BLaER1 (cell line): ENCODE measurements around the gene TFEC.
"Not testable (repeated sequence)": the region's sequence is repeated elsewhere in the genome, so short reads cannot be mapped to it uniquely, and the experiment has no call there.

ENCODE experiments used
- H3K27ac ChIP-seq: shearing (Covaris generic); formaldehyde crosslinking; 2 replicates; pipeline ENCODE4 v1.8.1; 2022
- H3K27me3 ChIP-seq: shearing (Covaris generic); formaldehyde crosslinking; 2 replicates; pipeline ENCODE4 v1.8.1; 2022
- H3K36me3 ChIP-seq: shearing (Covaris generic); formaldehyde crosslinking; 2 replicates; pipeline ENCODE4 v1.8.1; 2022
- H3K4me1 ChIP-seq: shearing (Covaris generic); formaldehyde crosslinking; 2 replicates; pipeline ENCODE4 v1.8.1; 2022
- H3K4me2 ChIP-seq: shearing (Covaris generic); formaldehyde crosslinking; 2 replicates; pipeline ENCODE4 v1.8.1; 2022
- H3K4me3 ChIP-seq: shearing (Covaris generic); formaldehyde crosslinking; 2 replicates; pipeline ENCODE4 v1.8.1; 2022
- H3K9ac ChIP-seq: shearing (Covaris generic); formaldehyde crosslinking; 2 replicates; pipeline ENCODE4 v1.8.1; 2022
- H3K9me3 ChIP-seq: shearing (Covaris generic); formaldehyde crosslinking; 2 replicates; pipeline ENCODE4 v1.8.1; 2022
- H4K20me1 ChIP-seq: shearing (Covaris generic); formaldehyde crosslinking; 2 replicates; pipeline ENCODE4 v1.8.1; 2022
- Cebpa-rat ChIP-seq: shearing (Covaris generic); IDR thresholded peaks from 2 replicates; pipeline ENCODE4 v1.8.1; 2022

The TFEC gene

DNA sequence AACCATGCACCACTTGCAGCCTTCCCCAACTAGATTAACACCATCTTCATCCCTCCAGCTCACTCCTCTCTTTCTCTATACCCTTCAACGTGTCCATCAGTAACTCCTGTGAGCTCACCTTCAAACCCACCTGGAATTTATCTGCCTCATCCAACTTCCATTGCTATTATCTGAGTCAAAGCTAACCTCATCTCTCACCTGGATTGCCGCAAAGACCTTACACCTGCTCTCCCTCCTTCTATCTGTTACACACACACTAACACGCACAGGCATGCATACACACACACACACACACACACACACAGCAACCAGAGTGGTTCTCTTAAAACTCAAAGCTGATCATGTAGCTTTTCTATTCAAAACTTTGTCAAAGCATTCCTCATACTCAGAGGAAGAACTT lies 3.8 kb upstream of the TFEC start:
- Histone ChIP-seq H3K27me3 (no peaks in the 10 kb centered on the region), H3K36me3 (no peaks in the 10 kb centered on the region), H4K20me1 (no peaks in the 10 kb centered on the region), H3K4me3 (no peak overlapping the region), H3K9me3 (no peaks in the 10 kb centered on the region), H3K9ac (no peak overlapping the region), H3K4me1 (no peaks in the 10 kb centered on the region), H3K27ac (no peak overlapping the region), H3K4me2 (no peak overlapping the region)
- no peak for TF ChIP-seq Cebpa-rat

DNA sequence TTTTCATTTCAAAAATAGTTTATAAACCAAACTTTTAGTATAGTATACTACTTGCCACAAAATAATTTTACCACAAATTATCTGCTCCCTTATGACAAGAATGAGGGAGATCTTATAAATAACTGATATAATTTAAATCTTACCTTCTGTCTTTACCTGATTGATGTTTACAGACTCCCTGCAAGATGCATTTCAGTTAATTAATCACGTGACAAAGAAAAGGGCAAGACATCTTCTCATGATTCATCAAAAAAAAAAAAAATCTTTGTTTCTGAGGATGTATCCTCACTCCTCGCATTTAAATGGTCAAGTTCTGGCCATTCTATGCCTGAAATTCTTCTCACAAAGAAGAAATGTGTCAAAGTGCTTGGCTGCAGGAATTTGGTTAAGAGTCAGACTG lies 2.3 kb upstream of the TFEC start:
- Histone ChIP-seq H3K27ac (no peak overlapping the region), H3K4me2 (no peak overlapping the region), H3K9me3 (no peaks in the 10 kb centered on the region), H3K27me3 (no peaks in the 10 kb centered on the region), H3K9ac (no peak overlapping the region), H3K4me1 (no peaks in the 10 kb centered on the region), H3K4me3 (no peak overlapping the region), H3K36me3 (no peaks in the 10 kb centered on the region), H4K20me1 (no peaks in the 10 kb centered on the region)
- TF ChIP-seq Cebpa-rat: no peak

DNA sequence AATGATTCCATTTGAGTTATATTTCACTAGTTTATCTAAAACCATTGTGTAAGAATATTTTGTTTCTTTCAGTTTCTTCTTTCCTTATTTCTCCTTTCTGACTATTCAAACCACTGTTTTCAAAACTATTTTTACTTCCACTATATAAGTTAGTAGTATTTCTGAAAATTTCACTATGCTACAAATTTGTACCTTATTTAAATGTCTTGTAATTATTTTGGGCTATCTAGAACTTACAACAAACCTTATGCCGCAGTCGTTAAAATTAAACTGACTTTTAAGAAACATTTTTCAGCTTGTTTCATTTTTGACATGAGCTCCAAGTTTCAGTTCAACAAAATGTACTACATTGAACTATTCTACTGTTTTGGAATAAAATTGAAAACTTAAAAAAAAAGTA lies 1.8 kb downstream of the TFEC start:
- Histone ChIP-seq H3K9ac (no peak overlapping the region), H3K36me3 (no peaks in the 10 kb centered on the region), H3K27me3 (no peaks in the 10 kb centered on the region), H3K9me3 (no peaks in the 10 kb centered on the region), H3K4me2 (no peak overlapping the region), H3K4me3 (no peak overlapping the region), H3K27ac (no peak overlapping the region), H4K20me1 (no peaks in the 10 kb centered on the region), H3K4me1 (no peaks in the 10 kb centered on the region)
- no peak for TF ChIP-seq Cebpa-rat

DNA sequence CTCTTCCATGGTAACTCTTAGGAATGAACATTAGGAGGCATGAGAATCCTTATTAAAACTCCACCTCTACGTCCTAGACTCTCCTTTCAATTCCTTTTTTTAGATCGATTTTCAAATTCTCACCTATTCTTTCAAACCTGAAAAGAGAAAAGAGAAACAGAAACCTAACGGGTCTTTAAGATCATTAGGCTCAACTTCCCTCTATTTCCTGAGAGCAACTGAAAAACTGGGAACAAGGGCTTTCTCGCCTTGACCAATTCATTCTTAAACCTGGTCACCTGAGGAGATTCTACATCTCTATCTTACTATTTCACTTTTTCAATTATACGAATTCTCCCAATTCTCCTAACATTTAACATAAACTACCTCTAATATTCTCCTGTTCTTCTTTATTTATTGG lies 2.8 kb downstream of the TFEC start:
- no peak overlapping the region for H3K4me2 ChIP-seq
- H3K4me1 ChIP-seq: no peaks in the 10 kb centered on the region
- no peaks in the 10 kb centered on the region for H3K9me3 ChIP-seq
- no peaks in the 10 kb centered on the region for H3K27me3 ChIP-seq
- H3K9ac ChIP-seq: no peak overlapping the region
- no peak overlapping the region for H3K4me3 ChIP-seq
- H4K20me1 ChIP-seq: no peaks in the 10 kb centered on the region
- H3K36me3 ChIP-seq: no peaks in the 10 kb centered on the region
- H3K27ac ChIP-seq: no peak overlapping the region
- TF ChIP-seq Cebpa-rat: no peak

DNA sequence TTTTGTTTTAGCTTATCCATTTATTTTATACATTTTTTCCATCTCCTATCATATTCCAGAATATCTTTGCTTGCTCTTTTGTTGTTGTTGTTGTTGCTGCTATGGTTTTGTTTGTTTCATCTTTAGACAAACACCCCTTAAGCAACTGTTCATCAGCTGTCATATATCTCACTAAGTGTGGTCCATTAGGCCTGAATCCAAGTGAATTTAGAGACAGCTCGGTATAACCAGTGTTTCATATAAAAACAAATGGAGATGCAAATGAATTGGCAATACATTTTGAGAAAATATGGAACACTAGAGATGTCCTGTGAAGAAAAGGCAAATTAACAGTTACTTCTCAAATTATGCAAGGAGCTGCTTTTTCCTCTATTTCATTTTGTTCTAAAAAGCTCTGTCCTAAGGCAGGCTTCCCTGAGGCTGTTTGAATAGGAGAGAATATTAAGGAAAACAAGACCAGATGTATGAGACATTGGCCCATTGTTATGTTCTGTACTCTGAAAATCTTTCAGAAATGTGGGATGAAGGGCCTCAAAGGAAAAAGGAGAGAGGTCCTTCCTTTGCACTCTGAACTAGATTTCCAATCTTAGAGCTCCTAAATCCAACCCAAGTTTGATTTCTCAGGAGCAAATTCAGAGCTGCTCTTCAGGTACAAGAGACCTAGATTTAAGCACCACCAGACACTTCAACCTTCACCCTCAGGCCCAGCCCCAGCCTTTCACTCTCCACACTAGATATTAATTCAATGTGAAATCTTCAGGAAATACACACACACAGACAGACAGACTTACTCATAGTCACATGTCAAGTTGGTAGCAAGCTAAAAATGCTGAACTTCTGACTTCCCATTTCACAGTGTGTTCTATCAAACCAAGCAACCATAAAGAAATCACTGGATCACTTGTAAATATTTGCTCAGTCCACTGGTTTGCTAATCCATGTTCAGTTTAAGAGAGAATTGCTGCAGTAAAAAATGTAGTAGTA lies 5.4 kb downstream of the TFEC start:
- H3K9ac ChIP-seq: no peak overlapping the region
- no peaks in the 10 kb centered on the region for H3K36me3 ChIP-seq
- H3K4me2 ChIP-seq: no peak overlapping the region
- no peaks in the 10 kb centered on the region for H3K4me1 ChIP-seq
- H3K27me3 ChIP-seq: no peaks in the 10 kb centered on the region
- H3K4me3 ChIP-seq: no peak overlapping the region
- no peaks in the 10 kb centered on the region for H3K9me3 ChIP-seq
- no peaks in the 10 kb centered on the region for H4K20me1 ChIP-seq
- no peak for TF ChIP-seq Cebpa-rat
- no peak overlapping the region for H3K27ac ChIP-seq

DNA sequence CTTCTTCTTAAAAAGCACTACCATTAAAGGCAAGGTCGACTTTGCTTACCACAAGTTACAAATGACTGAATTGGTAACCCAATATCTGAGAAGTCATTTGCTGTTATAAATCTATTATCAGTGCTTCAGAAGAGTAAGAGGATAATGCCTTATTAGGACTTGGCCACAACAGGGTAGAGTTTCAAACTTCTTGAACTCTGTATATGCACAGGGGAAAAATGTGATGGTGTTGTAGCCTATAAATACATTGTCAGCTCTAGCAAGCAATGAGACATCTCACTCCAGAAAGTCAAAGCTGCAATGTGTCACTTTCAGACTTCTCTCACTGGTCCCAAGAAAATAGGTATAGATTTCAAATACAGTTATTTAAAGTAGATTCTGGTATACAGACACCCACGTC lies 9.3 kb downstream of the TFEC start:
- no peak overlapping the region for H3K4me2 ChIP-seq
- TF ChIP-seq Cebpa-rat: no peak
- no peak overlapping the region for H3K4me3 ChIP-seq
- no peaks in the 10 kb centered on the region for H3K9me3 ChIP-seq
- H3K4me1 ChIP-seq: no peaks in the 10 kb centered on the region
- no peaks in the 10 kb centered on the region for H4K20me1 ChIP-seq
- H3K27ac ChIP-seq: no peak overlapping the region
- H3K36me3 ChIP-seq: no peaks in the 10 kb centered on the region
- no peaks in the 10 kb centered on the region for H3K27me3 ChIP-seq
- H3K9ac ChIP-seq: no peak overlapping the region

DNA sequence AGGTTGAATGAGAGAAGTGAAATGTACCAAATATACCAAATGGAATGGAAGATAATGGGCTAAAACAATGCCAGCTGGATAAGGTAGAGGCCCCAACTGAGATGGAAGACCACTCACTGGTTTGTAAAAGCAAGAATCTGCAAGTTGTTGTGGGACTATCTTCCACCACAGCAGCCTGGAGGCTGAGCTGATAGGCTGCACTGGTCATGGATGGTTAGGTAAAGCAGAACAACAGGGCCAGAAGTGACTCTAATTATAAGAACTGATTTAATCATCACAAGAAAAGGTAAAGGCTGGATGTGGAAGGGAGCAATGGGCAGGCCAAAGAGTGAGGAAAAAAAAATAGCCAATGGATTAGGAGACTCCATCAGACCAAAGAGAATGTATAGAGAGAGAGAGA lies 11.8 kb downstream of the TFEC start:
- Histone ChIP-seq H3K36me3 (no peaks in the 10 kb centered on the region), H3K27ac (no peak overlapping the region), H3K4me2 (no peak overlapping the region), H3K27me3 (no peaks in the 10 kb centered on the region), H4K20me1 (no peaks in the 10 kb centered on the region), H3K9ac (no peak overlapping the region), H3K4me1 (no peaks in the 10 kb centered on the region), H3K4me3 (no peak overlapping the region), H3K9me3 (no peaks in the 10 kb centered on the region)
- no peak for TF ChIP-seq Cebpa-rat

DNA sequence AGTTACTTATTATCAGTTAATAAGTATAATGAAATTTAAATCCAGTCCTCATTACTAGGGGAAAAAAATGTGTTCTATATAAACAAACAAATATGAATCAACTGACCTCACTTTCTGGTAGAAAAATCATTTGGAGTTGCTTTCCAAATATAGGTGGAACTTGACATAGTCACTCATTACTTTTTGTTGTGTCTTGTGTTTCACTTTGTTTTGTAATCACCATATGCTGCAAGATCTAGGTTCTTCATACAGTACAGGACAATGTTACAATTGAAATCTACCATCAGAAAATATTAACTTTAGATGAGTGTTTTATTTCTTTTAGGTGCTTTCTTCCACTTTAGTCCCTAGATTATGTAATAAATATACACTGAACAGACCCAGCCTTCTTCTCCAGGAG lies 16.9 kb downstream of the TFEC start:
- Histone ChIP-seq H4K20me1 (no peaks in the 10 kb centered on the region), H3K27me3 (no peaks in the 10 kb centered on the region), H3K4me1 (no peaks in the 10 kb centered on the region), H3K9me3 (no peaks in the 10 kb centered on the region), H3K27ac (no peak overlapping the region), H3K36me3 (no peaks in the 10 kb centered on the region), H3K4me2 (no peak overlapping the region), H3K4me3 (no peak overlapping the region), H3K9ac (no peak overlapping the region)
- TF ChIP-seq Cebpa-rat: no peak

DNA sequence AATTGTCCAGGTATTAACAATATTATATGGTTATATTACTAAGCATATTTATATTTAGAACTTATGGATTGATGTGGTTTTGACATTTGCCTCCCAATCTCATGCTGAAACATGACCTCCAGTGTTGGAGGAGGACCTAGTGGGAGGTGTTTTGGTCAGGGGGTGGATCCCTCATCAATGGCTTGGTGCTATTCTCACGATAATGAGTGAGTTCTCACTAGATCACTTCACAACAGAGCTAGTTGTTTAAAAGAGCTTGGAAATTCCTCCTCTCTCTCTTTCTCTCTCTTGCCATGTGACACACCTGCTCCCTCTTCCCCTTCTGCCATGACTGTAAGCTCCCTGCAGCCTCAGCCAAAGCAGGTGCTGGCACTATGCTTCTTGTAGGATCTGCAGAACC lies 19.0 kb downstream of the TFEC start:
- TF ChIP-seq Cebpa-rat: no peak
- no peak overlapping the region for H3K9ac ChIP-seq
- no peak overlapping the region for H3K4me2 ChIP-seq
- no peaks in the 10 kb centered on the region for H4K20me1 ChIP-seq
- H3K4me1 ChIP-seq: no peaks in the 10 kb centered on the region
- no peaks in the 10 kb centered on the region for H3K27me3 ChIP-seq
- H3K27ac ChIP-seq: no peak overlapping the region
- H3K36me3 ChIP-seq: no peaks in the 10 kb centered on the region
- no peak overlapping the region for H3K4me3 ChIP-seq
- H3K9me3 ChIP-seq: no peaks in the 10 kb centered on the region

DNA sequence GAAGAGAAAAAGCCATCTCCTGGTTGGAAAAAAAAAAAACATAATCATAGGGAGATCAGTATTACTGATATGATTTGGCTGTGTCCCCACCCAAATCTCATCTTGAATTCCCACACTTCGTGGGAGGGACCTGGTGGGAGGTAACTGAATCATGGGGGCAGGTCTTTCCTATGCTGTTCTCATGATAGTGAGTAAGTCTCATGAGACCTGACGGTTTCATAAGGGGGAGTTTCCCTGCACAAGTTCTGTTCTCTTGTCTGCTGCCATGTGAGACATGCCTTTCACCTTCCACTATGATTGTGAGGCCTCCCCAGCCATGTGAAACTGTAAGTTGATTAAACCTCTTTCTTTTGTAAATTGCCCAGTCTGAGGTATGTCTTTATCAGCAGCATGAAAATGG lies 25.8 kb downstream of the TFEC start:
- not testable (repeated sequence) for H3K4me3 ChIP-seq, H3K9ac ChIP-seq, H4K20me1 ChIP-seq, H3K4me1 ChIP-seq, H3K27me3 ChIP-seq, H3K36me3 ChIP-seq, H3K27ac ChIP-seq, H3K4me2 ChIP-seq
- H3K9me3 ChIP-seq: peaks cover 14% of the 10 kb centered on the region; the same call in 1 of the 2 replicates
